ENCODE results near the gene ZDHHC6.
"Not testable (repeated sequence)": the region's sequence is repeated elsewhere in the genome, so short reads cannot be mapped to it uniquely, and the experiment has no call there.

The ZDHHC6 gene

GRCh38 chr10:112388548-112388947, 58.2 kb downstream of the ZDHHC6 start:
- DNase-seq, result no peak

GRCh38 chr10:112388056-112388455, 58.7 kb downstream of the ZDHHC6 start:
- not testable (repeated sequence) for DNase-seq

- DNase-seq, result no peak
These were observed 61.5 kb downstream of the ZDHHC6 start for GRCh38 chr10:112385201-112385600.

- no peak for DNase-seq
These were observed 62.6 kb downstream of the ZDHHC6 start for GRCh38 chr10:112384141-112384540.

- no peak for DNase-seq
These were observed 63.4 kb downstream of the ZDHHC6 start for GRCh38 chr10:112383325-112383724.

GRCh38 chr10:112382515-112383235, 64.0 kb downstream of the ZDHHC6 start:
- no peak for DNase-seq
